Measurements from ENCODE around the gene GALNT4. TPM values are rescaled to one million over a fixed set of nuclear protein-coding genes. Genes with fewer than 3 reads are reported as not detected.
A peak's percentile ranks its signal among the peaks of the same experiment; 100 is the strongest.

Gene GALNT4
- total and polyA plus RNA-seq, 4 donors: 3.0 to 16.0 (median 7.0) TPM

DNA sequence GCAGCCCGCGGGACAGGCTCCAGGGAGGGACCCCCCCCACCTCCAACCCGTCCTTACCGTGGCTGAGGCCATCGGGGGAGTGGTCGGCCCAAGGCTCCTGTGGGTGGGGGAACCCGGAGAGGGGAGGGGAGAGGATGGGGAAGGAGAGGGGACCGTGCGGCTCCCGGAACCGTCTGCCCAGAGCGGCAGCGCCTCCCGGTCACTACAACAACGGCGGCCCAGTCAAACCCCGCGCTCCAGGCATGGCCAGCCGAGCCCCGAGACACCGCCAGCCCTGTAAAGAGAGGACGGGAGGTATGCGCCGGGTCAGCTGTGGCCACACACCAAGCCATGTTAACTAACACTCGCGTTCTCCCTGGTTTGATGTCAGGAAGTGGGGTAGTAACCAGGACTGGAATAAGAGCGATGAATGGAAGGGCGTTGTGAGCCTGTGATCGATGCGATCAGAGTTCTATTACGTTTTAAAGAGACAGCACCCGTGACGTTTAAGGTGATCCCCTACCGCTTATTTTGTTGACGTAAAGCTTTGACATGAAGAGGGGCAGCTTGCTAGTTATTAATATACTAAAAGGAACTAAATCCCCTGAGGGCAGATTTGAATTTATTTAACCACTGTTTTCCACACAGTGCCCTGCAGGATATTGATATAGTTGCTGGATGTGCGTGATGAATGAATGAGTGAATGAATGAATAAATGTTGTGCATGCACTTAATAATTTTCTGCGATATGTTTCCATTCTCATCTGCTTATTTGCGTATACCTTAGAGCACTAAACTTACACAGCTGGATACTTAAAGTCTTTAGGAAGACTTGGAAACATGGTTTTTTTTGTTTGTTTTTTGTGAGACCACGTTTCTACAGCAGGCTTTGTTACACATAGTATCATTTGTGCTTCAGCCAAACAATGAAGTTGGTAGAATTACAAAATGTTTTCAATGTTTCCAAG is 1.5 kb upstream of the GALNT4 start, which contains the start of gene POC1B:
Gene POC1B, minus strand, starts transcription at position 224 of the 947 bp plus-strand sequence. Its CDS starts 152 bp downstream, at position 72.
- peak within 1 kb of the TSS; percentile 90 to 99 for H3K27ac ChIP-seq (ENCODE audit: low read depth in 1 of 2, low read length in 1 of 2)
- DNase-seq (peak; percentile 88 to 89 (median 89)), ATAC-seq (ENCODE audit: insufficient read depth, low FRiP score) (peak; percentile 84)
- WGBS, 2 donors: 2 to 3% methylated on average over 31 to 39 of the region's 39 CpGs
- H3K4me3 ChIP-seq: peak within 1 kb of the TSS; percentile 83
- H3K4me1 ChIP-seq (ENCODE audit: control insufficient read depth in 5 of 5, insufficient read depth in 5 of 5, low read length in 5 of 5): peaks cover 0 to 31% (median 18%) of the 10 kb centered on the region in 5 donors
- no peaks in the 10 kb centered on the region for H3K27me3 ChIP-seq (ENCODE audit: control insufficient read depth in 3 of 3, insufficient read depth in 3 of 3, low read length in 2 of 3)
- H3K9ac ChIP-seq (ENCODE audit: insufficient read depth in 1 of 2, low read length in 2 of 2): peak within 1 kb of the TSS; percentile 70 to 94
- no peak for TF ChIP-seq CTCF (IDR thresholded peaks at IDR 0.05; ENCODE audit: control extremely low read depth, extremely low read depth)
- H3K9me3 ChIP-seq (ENCODE audit: control insufficient read depth in 4 of 4, insufficient read depth in 3 of 4, low read length in 3 of 4): no peaks in the 10 kb centered on the region
- peaks cover 0 to 6% (median 2%) of the 10 kb centered on the region in 4 donors for H3K36me3 ChIP-seq (ENCODE audit: control insufficient read depth in 4 of 4, insufficient read depth in 4 of 4, low read length in 4 of 4)

GRCh38 chr12:89525305-89525823 is 768 bp upstream of the GALNT4 start:
- ATAC-seq (ENCODE audit: insufficient read depth, low FRiP score) (peak; percentile 29), DNase-seq (peak in 1 of 3 donors; percentile 55)
- TF ChIP-seq CTCF (IDR thresholded peaks at IDR 0.05; ENCODE audit: control extremely low read depth, extremely low read depth): no peak
- peak overlapping the region; percentile 70 to 94 for H3K9ac ChIP-seq (ENCODE audit: insufficient read depth in 1 of 2, low read length in 2 of 2)
- no peaks in the 10 kb centered on the region for H3K9me3 ChIP-seq (ENCODE audit: control insufficient read depth in 4 of 4, insufficient read depth in 3 of 4, low read length in 3 of 4)
- peak overlapping the region; percentile 83 for H3K4me3 ChIP-seq
- H3K4me1 ChIP-seq (ENCODE audit: control insufficient read depth in 5 of 5, insufficient read depth in 5 of 5, low read length in 5 of 5): peaks cover 0 to 31% (median 18%) of the 10 kb centered on the region in 5 donors
- no peaks in the 10 kb centered on the region for H3K27me3 ChIP-seq (ENCODE audit: control insufficient read depth in 3 of 3, insufficient read depth in 3 of 3, low read length in 2 of 3)
- peaks cover 0 to 6% (median 2%) of the 10 kb centered on the region in 4 donors for H3K36me3 ChIP-seq (ENCODE audit: control insufficient read depth in 4 of 4, insufficient read depth in 4 of 4, low read length in 4 of 4)
- WGBS, 2 donors: 0 to 1% methylated on average over 51 to 53 of the region's 53 CpGs
- peak overlapping the region; percentile 90 to 99 for H3K27ac ChIP-seq (ENCODE audit: low read depth in 1 of 2, low read length in 1 of 2)

GRCh38 chr12:89523843-89524540 is 604 bp downstream of the GALNT4 start:
- Histone ChIP-seq H3K4me1 (ENCODE audit: control insufficient read depth in 5 of 5, insufficient read depth in 5 of 5, low read length in 5 of 5) (peaks cover 0 to 31% (median 18%) of the 10 kb centered on the region in 5 donors), H3K27me3 (ENCODE audit: control insufficient read depth in 3 of 3, insufficient read depth in 3 of 3, low read length in 2 of 3) (no peaks in the 10 kb centered on the region), H3K9me3 (ENCODE audit: control insufficient read depth in 4 of 4, insufficient read depth in 3 of 4, low read length in 3 of 4) (no peaks in the 10 kb centered on the region), H3K27ac (ENCODE audit: low read depth in 1 of 2, low read length in 1 of 2) (peak overlapping the region; percentile 90 to 99), H3K36me3 (ENCODE audit: control insufficient read depth in 4 of 4, insufficient read depth in 4 of 4, low read length in 4 of 4) (peaks cover 0 to 6% (median 2%) of the 10 kb centered on the region in 4 donors), H3K9ac (ENCODE audit: insufficient read depth in 1 of 2, low read length in 2 of 2) (peak overlapping the region; percentile 70 to 77), H3K4me3 (peak overlapping the region; percentile 83)
- no peak for TF ChIP-seq CTCF (IDR thresholded peaks at IDR 0.05; ENCODE audit: control extremely low read depth, extremely low read depth)
- 27 to 31% methylated on average over 21 of the region's 21 CpGs for WGBS, 2 donors
- DNase-seq (no peak), ATAC-seq (ENCODE audit: insufficient read depth, low FRiP score) (no peak)

All from lung (tissue), 12 donors.